ENCODE measurements around the gene RNF152.
"Not testable (repeated sequence)": the region's sequence is repeated elsewhere in the genome, so short reads cannot be mapped to it uniquely, and the experiment has no call there.

Gene RNF152

GRCh38 chr18:61782545-61782944, 110.3 kb downstream of the RNF152 start:
- no peak for ATAC-seq
- TF ChIP-seq ARNTL (CRISPR knock-in tag; IDR thresholded peaks at IDR 0.05; ENCODE audit: borderline replicate concordance, low read depth), result no peak
- TF ChIP-seq ZC3H10 (CRISPR knock-in tag; IDR thresholded peaks at IDR 0.05), result no peak
- TF ChIP-seq TCF4 (CRISPR knock-in tag; IDR thresholded peaks at IDR 0.05; ENCODE audit: borderline replicate concordance), result 0 out of 2 replicates have a peak, but pooled peaks have one; percentile 19

- ATAC-seq, result not testable (repeated sequence)
Measured at GRCh38 chr18:61776201-61776600, 116.6 kb downstream of the RNF152 start.

- TF ChIP-seq ZC3H10 (CRISPR knock-in tag; IDR thresholded peaks at IDR 0.05) (no peak), ZNF70 (CRISPR knock-in tag; IDR thresholded peaks at IDR 0.05) (no peak), TCF4 (CRISPR knock-in tag; IDR thresholded peaks at IDR 0.05; ENCODE audit: borderline replicate concordance) (no peak), PPARA (CRISPR knock-in tag; IDR thresholded peaks at IDR 0.05; ENCODE audit: borderline replicate concordance) (no peak), ZFP30 (CRISPR knock-in tag; IDR thresholded peaks at IDR 0.05) (no peak), GLIS3 (CRISPR knock-in tag; IDR thresholded peaks at IDR 0.05) (no peak), ISL1 (CRISPR knock-in tag; IDR thresholded peaks at IDR 0.05) (no peak), ESRRG (CRISPR knock-in tag; IDR thresholded peaks at IDR 0.05) (no peak), CSRNP3 (CRISPR knock-in tag; IDR thresholded peaks at IDR 0.05) (no peak), ZNF8 (CRISPR knock-in tag; IDR thresholded peaks at IDR 0.05) (no peak), TSHZ2 (CRISPR knock-in tag; IDR thresholded peaks at IDR 0.05) (no peak)
- no peak for ATAC-seq
Measured at GRCh38 chr18:61774846-61775245, 118.0 kb downstream of the RNF152 start.

GRCh38 chr18:61772293-61772848, 120.4 kb downstream of the RNF152 start:
- no peak for ATAC-seq
- no peak for TF ChIP-seq ESRRG (CRISPR knock-in tag; IDR thresholded peaks at IDR 0.05)
- no peak for TF ChIP-seq ARNTL (CRISPR knock-in tag; IDR thresholded peaks at IDR 0.05; ENCODE audit: borderline replicate concordance, low read depth)
- TF ChIP-seq ZFP30 (CRISPR knock-in tag; IDR thresholded peaks at IDR 0.05), result no peak
- no peak for TF ChIP-seq PPARA (CRISPR knock-in tag; IDR thresholded peaks at IDR 0.05; ENCODE audit: borderline replicate concordance)
- TF ChIP-seq SNAI2 (CRISPR knock-in tag; IDR thresholded peaks at IDR 0.05), result no peak
- no peak for TF ChIP-seq GLIS3 (CRISPR knock-in tag; IDR thresholded peaks at IDR 0.05)
- no peak for TF ChIP-seq ZNF565 (CRISPR knock-in tag; conservative IDR thresholded peaks at IDR 0.05; ENCODE audit: low read depth)
- TF ChIP-seq ZFP3 (CRISPR knock-in tag; IDR thresholded peaks at IDR 0.05), result no peak
- TF ChIP-seq CREB5 (CRISPR knock-in tag; IDR thresholded peaks at IDR 0.05; ENCODE audit: low read depth), result no peak
- TF ChIP-seq TOX (CRISPR knock-in tag; IDR thresholded peaks at IDR 0.05; ENCODE audit: borderline replicate concordance), result no peak
- TF ChIP-seq PATZ1 (CRISPR knock-in tag; IDR thresholded peaks at IDR 0.05; ENCODE audit: borderline replicate concordance), result no peak
- no peak for TF ChIP-seq ISL1 (CRISPR knock-in tag; IDR thresholded peaks at IDR 0.05)
- TF ChIP-seq BACH2 (CRISPR knock-in tag; IDR thresholded peaks at IDR 0.05; ENCODE audit: borderline replicate concordance), result no peak
- TF ChIP-seq ZNF70 (CRISPR knock-in tag; IDR thresholded peaks at IDR 0.05), result no peak
- no peak for TF ChIP-seq OSR1 (CRISPR knock-in tag; IDR thresholded peaks at IDR 0.05)
- no peak for TF ChIP-seq ZNF8 (CRISPR knock-in tag; IDR thresholded peaks at IDR 0.05)
- TF ChIP-seq ZC3H10 (CRISPR knock-in tag; IDR thresholded peaks at IDR 0.05), result no peak
- no peak for TF ChIP-seq CSDC2 (CRISPR knock-in tag; IDR thresholded peaks at IDR 0.05)
